Choroid plexus epithelial cell (primary cell): ENCODE data around the gene VDAC2.
A peak's percentile ranks its signal among the peaks of the same experiment; 100 is the strongest.
"Not testable (repeated sequence)": the region's sequence is repeated elsewhere in the genome, so short reads cannot be mapped to it uniquely, and the experiment has no call there.

Experiments
- DNase-seq: peaks from one replicate; pipeline ENCODE4 v3.0.0-alpha.2; 2010; ENCODE audit warnings: low read depth
- H3K4me3 ChIP-seq: 2 replicates; pipeline ENCODE4 v1.5.1; 2011; ENCODE audit warnings: low read depth, mild to moderate bottlenecking, control low read depth, low read length, moderate library complexity
- TF ChIP-seq, protein P1 (sequence below): conservative IDR thresholded peaks from 2 replicates; pipeline ENCODE4 v1.5.1; 2011; ENCODE audit warnings: low read depth, mild to moderate bottlenecking, control low read depth, inconsistent platforms, low read length, moderate library complexity

The VDAC2 gene

DNA sequence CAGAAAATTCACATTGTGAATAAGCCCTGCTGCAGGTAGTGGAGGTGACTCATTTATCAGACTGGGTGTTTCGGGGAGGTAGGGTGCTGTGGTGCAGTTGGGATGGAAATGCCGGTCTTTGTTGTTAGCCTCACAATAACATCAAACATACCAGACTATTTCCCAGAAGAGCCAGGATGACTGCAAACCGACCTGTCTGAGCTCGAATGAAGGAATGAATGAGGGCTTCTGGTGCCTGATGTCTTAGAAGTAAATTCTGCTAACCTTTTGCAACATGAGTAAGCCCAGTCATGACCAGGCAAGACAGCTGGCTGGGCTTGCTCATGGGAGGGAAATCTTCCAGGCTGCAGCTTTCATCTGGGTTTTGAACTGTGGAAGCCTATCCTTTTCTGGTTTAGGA, 2.4 kb upstream of the VDAC2 start:
- TF ChIP-seq, protein P1, sequence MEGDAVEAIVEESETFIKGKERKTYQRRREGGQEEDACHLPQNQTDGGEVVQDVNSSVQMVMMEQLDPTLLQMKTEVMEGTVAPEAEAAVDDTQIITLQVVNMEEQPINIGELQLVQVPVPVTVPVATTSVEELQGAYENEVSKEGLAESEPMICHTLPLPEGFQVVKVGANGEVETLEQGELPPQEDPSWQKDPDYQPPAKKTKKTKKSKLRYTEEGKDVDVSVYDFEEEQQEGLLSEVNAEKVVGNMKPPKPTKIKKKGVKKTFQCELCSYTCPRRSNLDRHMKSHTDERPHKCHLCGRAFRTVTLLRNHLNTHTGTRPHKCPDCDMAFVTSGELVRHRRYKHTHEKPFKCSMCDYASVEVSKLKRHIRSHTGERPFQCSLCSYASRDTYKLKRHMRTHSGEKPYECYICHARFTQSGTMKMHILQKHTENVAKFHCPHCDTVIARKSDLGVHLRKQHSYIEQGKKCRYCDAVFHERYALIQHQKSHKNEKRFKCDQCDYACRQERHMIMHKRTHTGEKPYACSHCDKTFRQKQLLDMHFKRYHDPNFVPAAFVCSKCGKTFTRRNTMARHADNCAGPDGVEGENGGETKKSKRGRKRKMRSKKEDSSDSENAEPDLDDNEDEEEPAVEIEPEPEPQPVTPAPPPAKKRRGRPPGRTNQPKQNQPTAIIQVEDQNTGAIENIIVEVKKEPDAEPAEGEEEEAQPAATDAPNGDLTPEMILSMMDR: no peak
- H3K4me3 ChIP-seq: no peak overlapping the region
- DNase-seq: peak; percentile 83

DNA sequence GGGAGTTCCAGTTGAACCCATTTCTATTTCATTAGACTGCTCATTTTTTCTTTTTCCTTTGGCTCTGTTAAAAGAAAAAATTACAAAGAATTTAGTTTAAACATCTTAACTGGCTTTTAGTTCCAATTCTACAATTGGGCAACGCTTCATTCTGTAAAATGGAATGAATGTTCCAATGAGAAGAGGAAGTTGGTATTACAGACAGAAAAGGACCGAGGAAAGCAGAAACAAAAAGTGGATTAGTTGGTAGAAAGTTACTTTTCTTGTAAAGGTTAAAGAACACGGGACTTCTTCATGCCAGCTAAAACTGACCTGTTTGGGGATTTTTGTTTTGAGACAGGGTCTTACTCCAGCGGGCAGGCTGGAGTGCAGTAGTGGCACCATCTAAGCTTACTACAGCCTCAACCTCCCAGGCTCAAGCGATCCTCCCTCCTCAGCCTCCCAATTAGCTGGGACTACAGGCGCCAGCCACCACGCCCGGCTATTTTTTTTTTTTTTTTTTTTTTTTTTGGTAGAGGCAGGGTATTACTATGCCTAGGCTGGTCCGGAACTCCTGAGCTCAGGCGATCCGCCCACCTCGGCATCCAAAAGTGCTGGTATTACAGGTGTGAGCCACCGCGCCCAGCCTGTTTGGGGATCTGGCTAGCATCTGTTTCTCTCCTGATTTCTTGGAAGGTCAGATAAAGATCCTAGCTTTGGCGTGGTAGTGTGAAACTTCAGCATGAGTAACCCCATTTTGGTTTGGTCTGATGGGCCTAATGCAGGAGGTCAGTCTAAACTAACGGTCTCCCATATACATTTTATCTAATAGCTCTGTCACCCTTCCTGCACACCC, 1.3 kb upstream of the VDAC2 start:
- DNase-seq: no peak
- H3K4me3 ChIP-seq: peak overlapping the region; percentile 93
- TF ChIP-seq, protein P1: no peak

DNA sequence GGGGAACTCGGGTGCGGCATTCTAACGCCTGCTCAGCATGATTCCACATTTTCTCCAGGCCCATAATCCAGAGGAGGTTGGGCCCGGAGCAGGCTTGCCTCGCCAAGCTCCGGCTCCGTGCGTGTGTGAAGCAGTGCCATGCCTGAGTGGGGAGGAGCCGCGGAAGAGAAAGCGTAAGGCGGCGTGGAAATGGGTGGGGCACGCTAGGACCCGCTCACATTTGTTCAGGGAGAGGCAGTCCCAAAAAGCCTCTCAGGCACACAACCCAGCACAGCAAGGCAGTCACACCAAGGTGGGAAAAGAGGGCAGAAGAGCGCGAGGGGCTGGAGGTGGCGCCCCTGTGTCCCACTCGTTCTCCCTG, 695 bp upstream of the VDAC2 start:
- TF ChIP-seq, protein P1: no peak
- peak; percentile 78 for DNase-seq
- peak overlapping the region; percentile 93 for H3K4me3 ChIP-seq

DNA sequence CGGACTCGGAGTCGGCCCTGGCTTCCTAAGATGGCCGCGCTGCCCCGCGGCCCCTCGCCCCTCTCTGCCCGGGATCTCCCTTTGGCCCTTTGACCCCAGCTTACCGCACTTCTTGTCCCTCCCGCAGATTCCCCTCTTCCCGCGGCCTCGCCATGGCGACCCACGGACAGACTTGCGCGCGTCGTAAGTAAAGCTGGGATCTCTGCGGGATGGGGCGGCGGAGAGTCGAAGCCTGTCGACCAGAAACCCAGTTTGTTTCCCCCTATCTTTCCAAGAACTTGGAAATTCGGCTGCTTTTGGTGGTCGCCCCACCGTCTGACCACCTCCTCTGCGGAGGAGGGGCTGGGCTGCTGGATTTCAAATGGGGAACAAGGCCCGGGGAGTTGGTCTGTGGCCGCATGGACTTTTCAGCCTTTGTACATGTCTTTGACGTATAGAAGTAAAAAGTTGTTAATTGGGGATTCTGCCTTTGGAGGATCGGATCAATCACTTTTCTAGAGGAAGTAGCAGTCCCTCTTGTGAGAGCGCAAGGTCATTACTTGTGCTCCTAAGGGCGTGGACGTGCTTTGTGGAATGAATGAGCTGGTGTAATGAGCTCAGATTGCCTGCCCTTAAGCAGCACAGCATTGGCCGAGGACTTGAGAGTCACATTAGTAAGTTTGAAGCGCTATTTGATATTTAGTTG, 553 bp downstream of the VDAC2 start:
- H3K4me3 ChIP-seq: peak overlapping the region; percentile 93
- DNase-seq: peak; percentile 69
- TF ChIP-seq, protein P1: no peak

DNA sequence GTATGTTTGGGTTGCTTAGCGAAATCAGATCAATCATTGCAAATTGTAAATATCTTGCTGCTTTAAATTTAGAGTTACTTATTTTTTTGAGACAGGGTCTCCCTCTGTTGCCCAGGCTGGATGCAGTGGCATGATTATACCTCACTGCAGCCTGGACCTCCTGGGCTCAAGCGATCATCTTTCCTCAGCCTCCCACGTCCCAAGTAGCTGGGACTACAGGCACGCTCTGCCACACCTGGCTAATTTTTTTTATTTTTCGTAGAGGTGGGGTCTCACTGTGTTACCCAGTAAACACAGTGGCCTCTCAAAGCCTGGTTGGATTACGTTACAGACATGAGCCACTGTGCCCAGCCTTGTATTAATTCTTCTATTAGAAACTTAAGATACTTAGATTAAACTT, 1.7 kb downstream of the VDAC2 start:
- DNase-seq: no peak
- TF ChIP-seq, protein P1: no peak
- peak overlapping the region; percentile 7 for H3K4me3 ChIP-seq

DNA sequence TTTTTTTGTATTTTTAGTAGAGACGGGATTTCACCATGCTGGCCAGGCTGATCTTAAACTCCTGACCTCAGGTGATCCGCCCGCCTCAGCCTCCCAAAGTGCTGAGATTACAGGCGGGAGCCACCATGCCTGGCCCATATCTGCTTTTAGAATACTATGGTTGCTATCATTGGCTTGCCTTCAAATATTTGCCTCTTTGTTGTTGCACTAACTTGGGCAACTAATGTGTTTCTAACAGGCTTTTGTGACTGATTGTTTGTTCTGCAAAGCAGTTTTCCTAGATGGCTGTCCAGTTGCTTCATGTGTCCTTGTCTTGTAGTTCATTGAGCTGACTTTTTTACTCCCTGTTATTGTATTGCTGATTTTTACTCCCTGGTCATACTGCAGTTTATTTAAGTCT, 9.7 kb downstream of the VDAC2 start:
- TF ChIP-seq, protein P1: no peak
- H3K4me3 ChIP-seq: no peak overlapping the region
- DNase-seq: no peak

DNA sequence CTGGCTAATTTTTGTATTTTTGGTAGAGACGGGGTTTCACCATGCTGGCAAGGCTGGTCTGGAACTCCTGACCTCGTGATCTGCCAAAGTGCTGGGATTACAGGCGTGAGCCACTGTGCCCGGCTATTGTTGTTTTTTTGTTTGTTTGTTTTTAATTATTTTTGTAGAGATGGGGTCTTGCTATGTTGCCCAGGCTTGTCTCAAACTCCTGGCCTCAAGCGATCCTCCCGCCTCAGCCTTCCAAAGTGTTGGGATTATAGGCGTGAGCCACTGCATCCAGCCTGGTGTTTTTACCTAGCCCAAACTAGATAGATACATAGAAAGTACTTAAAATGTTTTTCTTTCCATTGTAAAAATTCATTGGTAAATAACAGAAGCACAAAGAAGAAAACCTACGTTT, 10.9 kb downstream of the VDAC2 start:
- DNase-seq, H3K4me3 ChIP-seq: not testable (repeated sequence)
